Fibroblast of the conjunctiva (primary cell): ENCODE data around the gene GRPR.

ENCODE experiments used
- DNase-seq: peaks from one replicate; pipeline ENCODE4 v3.0.0-alpha.2; 2010; ENCODE audit warnings: low read depth

The GRPR gene

DNA sequence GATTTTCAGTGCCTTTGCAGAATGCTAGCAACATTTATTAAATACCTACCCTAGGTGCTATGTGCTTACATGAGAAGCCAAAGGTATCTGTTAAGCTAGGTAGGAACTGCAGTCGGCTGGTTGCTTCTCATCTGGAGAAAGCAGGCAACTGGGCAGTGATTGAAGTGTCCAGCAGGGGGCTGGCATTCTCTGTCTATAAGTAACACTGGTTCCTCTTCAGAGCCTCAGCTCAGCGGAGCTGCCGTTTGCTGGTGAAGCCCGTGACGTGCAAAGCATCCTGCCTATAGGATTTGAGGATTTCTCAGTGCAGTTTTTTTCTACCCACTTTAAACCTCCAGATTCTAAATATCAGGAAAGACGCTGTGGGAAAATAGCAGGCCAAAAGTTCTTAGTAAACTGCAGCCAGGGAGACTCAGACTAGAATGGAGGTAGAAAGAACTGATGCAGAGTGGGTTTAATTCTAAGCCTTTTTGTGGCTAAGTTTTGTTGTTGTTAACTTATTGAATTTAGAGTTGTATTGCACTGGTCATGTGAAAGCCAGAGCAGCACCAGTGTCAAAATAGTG is at the start of gene GRPR:
Gene GRPR (plus strand): TSS at position 344 of the 565 bp plus-strand sequence. CDS start 389 bp downstream, outside the sequence.
- peak; percentile 64 for DNase-seq

- DNase-seq, result no peak
Observed at GRCh38 chrX:16075087-16075486, 48.3 kb upstream of the GRPR start.

- no peak for DNase-seq
Observed at GRCh38 chrX:16076834-16077233, 46.5 kb upstream of the GRPR start.

- no peak for DNase-seq
Observed at GRCh38 chrX:16077811-16078210, 45.6 kb upstream of the GRPR start.

- no peak for DNase-seq
Observed at GRCh38 chrX:16081357-16081756, 42.0 kb upstream of the GRPR start.

DNA sequence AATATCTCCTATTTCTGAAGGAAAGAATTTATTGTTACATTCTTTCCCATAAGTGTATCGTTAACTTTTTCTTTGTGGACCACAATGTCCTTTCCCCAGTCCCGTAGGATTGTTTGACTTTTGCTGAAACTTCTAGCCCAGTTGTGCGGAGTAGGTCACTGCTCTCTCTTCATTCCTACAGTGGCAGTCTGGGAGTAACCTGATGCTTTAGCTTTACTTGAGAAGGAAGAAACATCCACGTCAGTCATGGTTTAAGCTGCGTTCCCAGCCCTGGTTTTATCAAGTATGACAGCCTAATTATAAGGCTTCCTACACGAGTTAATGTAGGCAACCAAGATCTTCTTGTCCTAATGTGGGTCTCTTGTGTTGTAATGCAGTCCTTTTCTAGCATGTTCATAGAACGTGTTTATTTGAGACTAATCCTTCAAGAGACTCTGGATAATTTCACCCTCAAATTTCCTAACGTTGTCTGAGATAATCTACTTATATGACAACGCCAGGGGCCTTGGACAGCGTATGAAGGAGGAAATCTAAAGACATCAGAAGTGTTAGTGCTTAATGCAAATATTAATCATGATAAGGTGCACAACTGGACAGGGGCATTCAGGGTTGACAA is 40.8 kb upstream of the GRPR start:
- DNase-seq, result no peak

GRCh38 chrX:16087076-16087475 is 36.3 kb upstream of the GRPR start:
- DNase-seq, result no peak

GRCh38 chrX:16089086-16089485 is 34.3 kb upstream of the GRPR start:
- no peak for DNase-seq

- DNase-seq, result no peak
Observed at GRCh38 chrX:16096141-16096540, 27.2 kb upstream of the GRPR start.

GRCh38 chrX:16100673-16101072 is 22.7 kb upstream of the GRPR start:
- DNase-seq, result no peak

DNA sequence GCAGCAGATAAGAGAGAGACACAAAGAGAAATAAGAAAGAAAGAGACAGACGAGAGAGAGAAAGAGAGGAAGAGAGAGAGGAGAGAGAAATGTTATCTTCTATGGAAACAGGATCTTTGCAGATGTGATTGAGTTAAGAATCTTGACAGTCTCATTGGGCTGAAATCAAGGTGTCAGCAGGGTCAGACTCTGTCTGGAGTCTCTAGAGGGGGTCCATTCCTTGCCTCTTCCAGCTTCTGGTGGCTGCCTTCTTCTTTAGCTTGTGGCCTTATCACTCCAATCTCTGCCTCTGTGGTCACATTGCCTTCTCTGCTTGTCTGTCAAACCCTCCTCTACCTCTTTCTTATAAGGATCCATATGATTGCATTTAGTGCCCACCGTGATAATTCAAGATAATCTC is 21.8 kb upstream of the GRPR start:
- DNase-seq, result no peak

GRCh38 chrX:16103625-16104024 is 19.7 kb upstream of the GRPR start:
- no peak for DNase-seq

- no peak for DNase-seq
Observed at GRCh38 chrX:16112428-16112827, 10.9 kb upstream of the GRPR start.

DNA sequence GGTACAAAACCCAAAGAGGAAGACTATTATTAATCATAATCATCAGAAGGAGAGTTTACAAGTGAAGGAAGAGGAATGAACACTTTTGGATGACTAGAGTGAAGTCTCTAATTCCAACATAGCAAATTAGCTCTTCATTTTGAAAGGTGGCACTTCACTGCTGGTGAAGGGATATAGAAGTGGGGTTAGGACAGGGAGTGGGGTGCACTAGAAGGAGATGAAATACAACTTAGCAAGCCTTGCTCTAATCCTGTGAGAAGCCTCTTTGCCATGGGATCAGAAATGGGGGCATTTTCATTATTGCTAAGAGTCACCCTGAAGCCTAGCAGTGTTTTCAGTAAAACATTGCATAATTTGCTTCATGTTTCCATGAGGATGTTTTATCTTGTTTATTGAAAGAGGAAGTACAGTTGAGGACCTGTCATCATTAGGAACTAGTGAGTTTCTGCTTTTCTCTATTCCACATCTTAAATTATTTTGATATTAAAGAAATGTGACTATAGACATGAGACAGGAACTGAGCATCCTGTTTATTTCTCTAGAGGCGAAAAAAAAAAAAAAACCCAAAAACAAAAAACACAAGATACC is 9.3 kb upstream of the GRPR start:
- DNase-seq, result no peak

DNA sequence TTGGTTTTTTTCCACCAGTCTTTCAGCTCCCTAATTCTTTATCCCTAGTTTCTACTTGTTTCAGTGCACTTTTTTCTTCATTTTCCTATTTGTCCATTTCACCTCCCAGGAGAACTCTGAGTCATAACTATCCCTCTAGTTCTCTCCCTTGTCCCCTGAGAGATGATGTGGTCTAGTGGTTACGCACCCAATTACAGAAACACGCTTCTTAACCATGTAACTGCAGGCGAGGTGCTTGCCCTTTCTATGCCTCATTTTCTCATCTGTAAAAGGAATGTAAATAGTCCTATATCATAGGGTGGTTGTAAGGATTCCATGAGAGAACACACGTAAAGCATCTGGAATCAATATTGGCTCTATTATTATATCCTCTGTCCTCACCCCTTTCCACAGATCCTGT is 8.8 kb upstream of the GRPR start:
- peak; percentile 67 for DNase-seq

DNA sequence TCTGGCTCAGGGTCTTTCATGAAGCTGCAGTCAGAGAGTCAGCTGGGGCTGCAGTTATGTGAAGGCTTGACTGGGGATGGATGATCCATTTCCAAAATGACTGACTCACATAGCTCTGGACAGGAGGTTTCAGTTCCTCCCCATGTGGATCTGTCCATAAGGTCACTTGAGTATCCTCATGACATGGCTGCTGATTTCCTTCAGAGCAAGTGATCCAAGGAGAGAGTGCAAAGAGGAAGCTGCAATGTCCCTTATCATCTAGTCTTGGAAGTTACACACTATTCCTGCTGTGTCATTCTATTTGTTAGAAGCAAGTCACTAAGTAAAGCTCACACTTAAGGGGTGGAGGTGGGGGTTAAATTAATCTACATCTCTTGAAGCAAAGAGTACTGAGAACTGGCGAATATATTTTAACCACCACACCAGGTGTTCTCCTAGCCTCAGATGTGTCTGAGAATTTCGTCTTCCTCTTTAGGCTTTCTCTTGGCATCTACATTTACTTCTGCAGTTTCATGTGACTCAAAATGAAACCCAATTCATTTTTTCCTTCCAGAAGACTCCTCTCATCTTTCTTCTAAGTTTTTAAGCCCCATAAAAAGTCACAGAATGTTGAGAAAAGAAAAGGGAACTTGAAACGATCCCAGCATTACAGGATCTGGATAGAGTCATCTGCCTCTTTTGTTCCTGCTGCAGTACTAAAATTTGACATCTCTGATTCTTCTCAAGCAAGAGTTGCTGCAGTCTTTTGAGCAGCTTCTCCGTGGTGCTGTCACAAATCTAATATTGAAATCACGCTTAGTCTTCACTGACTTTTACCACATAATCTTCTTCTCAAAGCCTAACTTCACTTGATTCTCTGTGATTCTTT is 3.8 kb upstream of the GRPR start:
- no peak for DNase-seq

DNA sequence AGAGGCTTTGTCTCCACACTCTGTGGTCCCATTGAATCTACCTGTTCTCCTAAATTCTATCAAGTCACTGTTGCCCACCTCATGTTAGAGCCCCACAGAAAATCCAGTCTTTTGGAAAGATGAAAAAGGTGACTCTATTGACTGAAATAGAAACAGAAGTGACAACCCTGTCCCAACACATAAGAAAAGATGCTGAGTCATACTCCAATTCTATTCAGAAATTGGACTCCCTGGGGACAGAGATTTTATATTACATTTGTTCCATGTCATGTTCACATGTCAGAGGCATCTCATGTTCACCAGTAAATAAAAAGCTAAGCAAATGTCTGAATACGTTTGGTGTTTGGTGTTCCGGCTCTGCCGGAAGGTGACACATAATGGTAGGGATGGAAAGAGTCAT is 2.9 kb upstream of the GRPR start:
- no peak for DNase-seq

- no peak for DNase-seq
Observed at GRCh38 chrX:16124201-16124600, 836 bp downstream of the GRPR start.

DNA sequence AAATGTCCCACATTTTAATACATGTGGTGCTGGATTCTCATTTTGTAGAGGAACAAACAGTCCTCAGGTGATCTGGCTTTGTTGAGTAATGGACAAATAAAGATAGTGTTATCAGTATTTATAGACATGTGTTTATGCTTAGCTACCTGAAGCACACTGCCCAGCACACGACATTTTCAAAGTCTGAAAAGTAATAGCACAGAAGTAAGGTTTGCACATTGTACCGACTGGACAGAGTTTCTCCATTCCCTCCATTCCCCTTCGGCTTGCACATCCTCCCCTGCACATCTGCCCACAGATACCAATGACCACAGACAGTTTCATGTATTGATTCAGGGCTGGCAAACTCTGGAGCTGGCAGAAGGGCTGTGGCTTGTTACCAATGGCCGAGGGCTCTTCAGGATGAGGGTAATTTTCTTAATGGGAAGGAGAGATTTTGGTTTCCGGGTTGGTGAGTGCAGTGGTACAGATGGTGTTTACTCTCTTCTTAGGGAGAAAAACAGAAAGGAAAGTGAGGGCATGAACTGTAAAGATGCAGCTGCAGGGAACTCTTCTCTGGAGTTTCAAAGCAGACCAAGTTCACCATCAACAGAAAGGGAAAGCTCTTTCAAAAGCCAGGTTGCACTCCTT is 2.3 kb downstream of the GRPR start:
- DNase-seq, result no peak

DNA sequence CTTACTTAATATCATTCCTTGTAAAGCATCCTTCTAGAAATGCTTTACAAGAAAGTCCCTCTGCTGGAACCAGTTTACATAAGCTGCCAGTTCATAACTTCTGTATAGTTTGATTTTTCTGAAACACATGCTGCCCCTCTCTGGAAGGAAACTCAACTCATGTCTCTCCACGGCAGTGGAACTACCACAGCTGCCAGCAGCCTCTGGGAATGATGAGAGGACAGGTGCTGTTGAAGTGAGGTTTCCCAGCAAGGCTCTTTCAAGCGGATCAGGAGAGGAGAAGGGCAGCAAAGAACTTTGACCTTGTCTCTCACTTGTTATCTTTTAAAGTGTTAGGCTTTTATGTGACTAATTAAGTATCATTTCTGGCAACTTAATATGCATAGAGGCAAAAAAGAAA is 7.3 kb downstream of the GRPR start:
- DNase-seq, result no peak

GRCh38 chrX:16134936-16135335 is 11.6 kb downstream of the GRPR start:
- DNase-seq, result no peak

GRCh38 chrX:16136080-16136479 is 12.7 kb downstream of the GRPR start:
- DNase-seq, result no peak
